Trophoblast cell (in vitro differentiated cells and primary cell): ENCODE results near the gene EPS8L3.
A peak's percentile ranks its signal among the peaks of the same experiment; 100 is the strongest.

Experiments
- DNase-seq, 2 donors: peaks; one replicate each; pipeline ENCODE4 v3.0.0-alpha.2; 2016
- H2AFZ ChIP-seq: 2 replicates; pipeline ENCODE4 v1.6.1; 2013; ENCODE audit warnings: low read length, moderate library complexity, mild to moderate bottlenecking; ENCODE audit not compliant: insufficient read depth, poor library complexity
- H2AK5ac ChIP-seq: 2 replicates; pipeline ENCODE4 v1.6.1; 2013; ENCODE audit warnings: mild to moderate bottlenecking, low read length
- H2BK120ac ChIP-seq: 2 replicates; pipeline ENCODE4 v1.6.1; 2013; ENCODE audit warnings: low read length, mild to moderate bottlenecking, moderate library complexity; ENCODE audit not compliant: insufficient read depth, poor library complexity
- H2BK12ac ChIP-seq: 2 replicates; pipeline ENCODE4 v1.6.1; 2013; ENCODE audit warnings: mild to moderate bottlenecking, low read length, moderate library complexity
- H2BK5ac ChIP-seq: 2 replicates; pipeline ENCODE4 v1.6.1; 2013; ENCODE audit warnings: low read length, low read depth, moderate library complexity, mild to moderate bottlenecking; ENCODE audit not compliant: poor library complexity
- H3K14ac ChIP-seq: 2 replicates; pipeline ENCODE4 v1.6.1; 2013; ENCODE audit warnings: mild to moderate bottlenecking, low read length
- H3K18ac ChIP-seq: 2 replicates; pipeline ENCODE4 v1.6.1; 2013; ENCODE audit warnings: mild to moderate bottlenecking, low read length
- H3K23ac ChIP-seq: 2 replicates; pipeline ENCODE4 v1.6.1; 2013; ENCODE audit warnings: low read length
- H3K27ac ChIP-seq: 2 replicates; pipeline ENCODE4 v1.5.1; 2013; ENCODE audit warnings: low read depth, mild to moderate bottlenecking, inconsistent platforms, low read length, moderate library complexity
- H3K27me3 ChIP-seq: 2 replicates; pipeline ENCODE4 v1.6.1; 2013; ENCODE audit warnings: inconsistent platforms, mild to moderate bottlenecking, low read length, moderate library complexity; ENCODE audit not compliant: insufficient read depth
- H3K36me3 ChIP-seq, 2 experiments: 1 replicate in 1 of 2; 2 replicates in 1 of 2; pipeline ENCODE4 v1.6.1; 2013; ENCODE audit warnings: low read length in 2 of 2, mild to moderate bottlenecking in 2 of 2, moderate library complexity in 1 of 2; ENCODE audit not compliant: insufficient read depth in 2 of 2, control insufficient read depth in 1 of 2
- H3K4ac ChIP-seq: 2 replicates; pipeline ENCODE4 v1.6.1; 2013; ENCODE audit warnings: low read depth, mild to moderate bottlenecking, low read length, moderate library complexity
- H3K4me1 ChIP-seq, 2 experiments: 1 replicate in 1 of 2; 2 replicates in 1 of 2; pipeline ENCODE4 v1.6.1; 2013; ENCODE audit warnings: low read length in 2 of 2, mild to moderate bottlenecking in 2 of 2, moderate library complexity in 1 of 2; ENCODE audit not compliant: insufficient read depth in 2 of 2, control insufficient read depth in 1 of 2
- H3K4me2 ChIP-seq: 2 replicates; pipeline ENCODE4 v1.6.1; 2013; ENCODE audit warnings: inconsistent platforms, mild to moderate bottlenecking, low read length, moderate library complexity
- H3K4me3 ChIP-seq: 2 replicates; pipeline ENCODE4 v1.5.1; 2013; ENCODE audit warnings: mild to moderate bottlenecking, low read depth, low read length, inconsistent platforms
- H3K79me1 ChIP-seq: one replicate; pipeline ENCODE4 v1.6.1; 2013; ENCODE audit warnings: low read length
- H3K79me2 ChIP-seq: 2 replicates; pipeline ENCODE4 v1.6.1; 2013; ENCODE audit warnings: low read length, mild to moderate bottlenecking; ENCODE audit not compliant: control insufficient read depth, insufficient read depth, poor library complexity
- H3K9ac ChIP-seq: 2 replicates; pipeline ENCODE4 v1.6.1; 2013; ENCODE audit warnings: mild to moderate bottlenecking, low read length
- H3K9me3 ChIP-seq: 2 replicates; pipeline ENCODE4 v1.6.1; 2013; ENCODE audit warnings: low read depth, mild to moderate bottlenecking, control low read depth, inconsistent platforms, low read length; ENCODE audit not compliant: insufficient read depth
- H4K12ac ChIP-seq: 2 replicates; pipeline ENCODE4 v1.6.1; 2013; ENCODE audit warnings: low read depth, mild to moderate bottlenecking, low read length, moderate library complexity
- H4K8ac ChIP-seq: 2 replicates; pipeline ENCODE4 v1.6.1; 2013; ENCODE audit warnings: low read depth, mild to moderate bottlenecking, low read length, moderate library complexity
- H4K91ac ChIP-seq: one replicate; pipeline ENCODE4 v1.6.1; 2013; ENCODE audit warnings: low read depth, mild to moderate bottlenecking, low read length, moderate library complexity
- WGBS: extraction: QIAGEN DNeasy Blood & Tissue Kit; methylation state at CpG from one replicate; pipeline ENCODE4 v1.1.7; 2013; ENCODE audit warnings: missing lambda C conversion rate; ENCODE audit not compliant: insufficient read length, insufficient coverage; ENCODE audit errors: extremely low coverage; 5-methylcytosine and 5-hydroxymethylcytosine counted together

EPS8L3 gene

GRCh38 chr1:109794319-109795132, 30.8 kb upstream of the EPS8L3 start:
- Histone ChIP-seq H3K4ac (no peak overlapping the region), H3K4me1 (peaks cover 27 to 35% of the 10 kb centered on the region in 2 experiments), H4K8ac (no peak overlapping the region)

GRCh38 chr1:109793486-109794318, 30.0 kb upstream of the EPS8L3 start:
- Histone ChIP-seq H3K23ac (no peak overlapping the region), H3K9me3 (no peaks in the 10 kb centered on the region), H2BK12ac (peak overlapping the region; percentile 78), H3K18ac (no peak overlapping the region), H3K4me1 (peaks cover 31 to 43% of the 10 kb centered on the region in 2 experiments), H2AK5ac (peak overlapping the region; percentile 50), H2BK5ac (no peak overlapping the region), H3K79me2 (no peaks in the 10 kb centered on the region), H3K27me3 (no peaks in the 10 kb centered on the region), H3K14ac (no peak overlapping the region), H3K9ac (no peak overlapping the region), H3K79me1 (peaks cover 24% of the 10 kb centered on the region), H3K4me3 (no peak overlapping the region), H3K27ac (no peak overlapping the region), H3K36me3 (no peaks in the 10 kb centered on the region), H4K8ac (no peak overlapping the region), H2BK120ac (no peak overlapping the region), H4K12ac (no peak overlapping the region), H4K91ac (peak overlapping the region; percentile 8), H3K4ac (no peak overlapping the region), H2AFZ (no peak overlapping the region), H3K4me2 (peak overlapping the region; percentile 5)
- no CpG with 5 or more reads among the region's 11 CpGs for WGBS
- DNase-seq: no peak

More at GRCh38 chr1:109794319-109795132, 30.8 kb upstream of the EPS8L3 start:
- H3K27ac ChIP-seq: no peak overlapping the region
- peak overlapping the region; percentile 5 for H2AFZ ChIP-seq
- no peak overlapping the region for H3K23ac ChIP-seq
- no peak overlapping the region for H3K4me3 ChIP-seq
- peaks cover 23% of the 10 kb centered on the region for H3K79me1 ChIP-seq
- no peak overlapping the region for H4K12ac ChIP-seq
- H3K9me3 ChIP-seq: no peaks in the 10 kb centered on the region
- no peak overlapping the region for H2BK120ac ChIP-seq
- H2BK5ac ChIP-seq: no peak overlapping the region
- DNase-seq: no peak
- H3K4me2 ChIP-seq: no peak overlapping the region
- no peak overlapping the region for H3K9ac ChIP-seq
- no peak overlapping the region for H3K18ac ChIP-seq
- no peak overlapping the region for H3K14ac ChIP-seq
- H4K91ac ChIP-seq: peak overlapping the region; percentile 10
- H3K36me3 ChIP-seq: no peaks in the 10 kb centered on the region
- peak overlapping the region; percentile 51 for H2BK12ac ChIP-seq
- H2AK5ac ChIP-seq: peak overlapping the region; percentile 51
- H3K79me2 ChIP-seq: no peaks in the 10 kb centered on the region
- no peaks in the 10 kb centered on the region for H3K27me3 ChIP-seq
- WGBS: no CpG with 5 or more reads among the region's 19 CpGs

GRCh38 chr1:109793089-109793485, 29.4 kb upstream of the EPS8L3 start:
- no peak overlapping the region for H2AFZ ChIP-seq
- no peaks in the 10 kb centered on the region for H3K9me3 ChIP-seq
- H3K4ac ChIP-seq: no peak overlapping the region
- peak overlapping the region; percentile 74 for H2BK120ac ChIP-seq
- no peak overlapping the region for H3K27ac ChIP-seq
- H2AK5ac ChIP-seq: peak overlapping the region; percentile 55
- DNase-seq: peak in 1 of 2 donors; percentile 70
- H3K79me1 ChIP-seq: peaks cover 26% of the 10 kb centered on the region
- peak overlapping the region; percentile 6 for H4K8ac ChIP-seq
- no peak overlapping the region for H3K4me3 ChIP-seq
- no peak overlapping the region for H3K18ac ChIP-seq
- H3K4me2 ChIP-seq: no peak overlapping the region
- H3K9ac ChIP-seq: no peak overlapping the region
- no peaks in the 10 kb centered on the region for H3K79me2 ChIP-seq
- H3K27me3 ChIP-seq: no peaks in the 10 kb centered on the region
- H3K14ac ChIP-seq: peak overlapping the region; percentile 44
- no peak overlapping the region for H3K23ac ChIP-seq
- peaks cover 33 to 48% of the 10 kb centered on the region in 2 experiments for H3K4me1 ChIP-seq
- no peak overlapping the region for H4K12ac ChIP-seq
- no CpG with 5 or more reads among the region's 5 CpGs for WGBS
- H4K91ac ChIP-seq: peak overlapping the region; percentile 88
- H2BK5ac ChIP-seq: no peak overlapping the region
- H2BK12ac ChIP-seq: peak overlapping the region; percentile 78
- no peaks in the 10 kb centered on the region for H3K36me3 ChIP-seq

- H2BK5ac ChIP-seq: peak overlapping the region; percentile 73
- H2AK5ac ChIP-seq: peak overlapping the region; percentile 82
- peak overlapping the region; percentile 48 for H3K4ac ChIP-seq
- peak overlapping the region; percentile 52 for H3K14ac ChIP-seq
- H2AFZ ChIP-seq: peak overlapping the region; percentile 17
- H4K91ac ChIP-seq: peak overlapping the region; percentile 88
- peaks cover 37 to 54% of the 10 kb centered on the region in 2 experiments for H3K4me1 ChIP-seq
- H3K27ac ChIP-seq: peak overlapping the region; percentile 75
- no peak overlapping the region for H3K9ac ChIP-seq
- H4K12ac ChIP-seq: peak overlapping the region; percentile 9
- peak overlapping the region; percentile 87 for H3K18ac ChIP-seq
- peak; percentile 24 to 66 for DNase-seq
- peak overlapping the region; percentile 74 for H2BK120ac ChIP-seq
- H3K4me2 ChIP-seq: peak overlapping the region; percentile 38
- H3K9me3 ChIP-seq: no peaks in the 10 kb centered on the region
- WGBS: no CpG with 5 or more reads among the region's 18 CpGs
- H3K36me3 ChIP-seq: no peaks in the 10 kb centered on the region
- no peaks in the 10 kb centered on the region for H3K79me2 ChIP-seq
- peak overlapping the region; percentile 97 for H2BK12ac ChIP-seq
- H3K27me3 ChIP-seq: no peaks in the 10 kb centered on the region
- H4K8ac ChIP-seq: peak overlapping the region; percentile 76
- no peak overlapping the region for H3K4me3 ChIP-seq
- H3K23ac ChIP-seq: no peak overlapping the region
- H3K79me1 ChIP-seq: peaks cover 26% of the 10 kb centered on the region
Observed at GRCh38 chr1:109792056-109792831, 28.5 kb upstream of the EPS8L3 start.
